ENCODE data around the gene HEATR1.
"Not testable (repeated sequence)": the region's sequence is repeated elsewhere in the genome, so short reads cannot be mapped to it uniquely, and the experiment has no call there.

Gene HEATR1

DNA sequence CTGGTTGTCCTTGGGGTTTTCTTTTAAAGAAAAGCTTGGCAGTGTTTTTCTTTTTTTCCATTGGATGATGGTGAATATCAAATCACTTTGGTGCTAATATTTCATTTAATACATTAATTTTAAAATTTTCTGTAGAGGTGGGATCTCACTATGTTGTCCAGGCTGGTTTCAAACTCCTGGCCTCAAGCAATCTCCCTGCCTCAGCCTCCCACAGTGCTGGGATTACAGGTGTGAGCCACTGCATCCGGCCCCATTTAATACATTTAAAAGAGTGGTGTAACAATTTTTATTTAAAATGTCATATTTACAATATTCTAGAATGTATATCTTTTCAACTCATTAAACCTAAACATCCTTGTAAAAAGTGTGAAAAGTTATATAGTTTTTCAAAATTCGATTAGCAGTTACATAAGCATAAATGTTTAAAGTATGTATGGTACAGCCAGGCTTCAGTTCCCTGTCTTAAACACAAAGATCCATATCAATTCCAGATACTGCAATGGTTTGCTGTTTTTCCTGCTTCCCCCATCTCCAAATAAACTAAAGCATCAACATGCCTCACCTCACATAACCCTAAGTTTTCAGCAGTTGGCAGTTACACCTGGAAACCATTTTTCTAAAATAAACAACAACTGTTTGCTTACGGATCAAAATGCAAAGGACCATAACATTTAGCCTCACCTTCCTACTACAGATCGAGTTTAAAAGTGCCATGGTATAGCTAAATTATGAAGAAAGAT lies 89.4 kb downstream of the HEATR1 start:
- TF ChIP-seq, protein P1, sequence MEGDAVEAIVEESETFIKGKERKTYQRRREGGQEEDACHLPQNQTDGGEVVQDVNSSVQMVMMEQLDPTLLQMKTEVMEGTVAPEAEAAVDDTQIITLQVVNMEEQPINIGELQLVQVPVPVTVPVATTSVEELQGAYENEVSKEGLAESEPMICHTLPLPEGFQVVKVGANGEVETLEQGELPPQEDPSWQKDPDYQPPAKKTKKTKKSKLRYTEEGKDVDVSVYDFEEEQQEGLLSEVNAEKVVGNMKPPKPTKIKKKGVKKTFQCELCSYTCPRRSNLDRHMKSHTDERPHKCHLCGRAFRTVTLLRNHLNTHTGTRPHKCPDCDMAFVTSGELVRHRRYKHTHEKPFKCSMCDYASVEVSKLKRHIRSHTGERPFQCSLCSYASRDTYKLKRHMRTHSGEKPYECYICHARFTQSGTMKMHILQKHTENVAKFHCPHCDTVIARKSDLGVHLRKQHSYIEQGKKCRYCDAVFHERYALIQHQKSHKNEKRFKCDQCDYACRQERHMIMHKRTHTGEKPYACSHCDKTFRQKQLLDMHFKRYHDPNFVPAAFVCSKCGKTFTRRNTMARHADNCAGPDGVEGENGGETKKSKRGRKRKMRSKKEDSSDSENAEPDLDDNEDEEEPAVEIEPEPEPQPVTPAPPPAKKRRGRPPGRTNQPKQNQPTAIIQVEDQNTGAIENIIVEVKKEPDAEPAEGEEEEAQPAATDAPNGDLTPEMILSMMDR (IDR thresholded peaks at IDR 0.05; ENCODE audit: insufficient read depth, low read depth, low read length, missing control alignments), result no peak
- no peak overlapping the region for H3K4me3 ChIP-seq (ENCODE audit: low read length)
- DNase-seq (ENCODE audit: low read depth), result no peak

DNA sequence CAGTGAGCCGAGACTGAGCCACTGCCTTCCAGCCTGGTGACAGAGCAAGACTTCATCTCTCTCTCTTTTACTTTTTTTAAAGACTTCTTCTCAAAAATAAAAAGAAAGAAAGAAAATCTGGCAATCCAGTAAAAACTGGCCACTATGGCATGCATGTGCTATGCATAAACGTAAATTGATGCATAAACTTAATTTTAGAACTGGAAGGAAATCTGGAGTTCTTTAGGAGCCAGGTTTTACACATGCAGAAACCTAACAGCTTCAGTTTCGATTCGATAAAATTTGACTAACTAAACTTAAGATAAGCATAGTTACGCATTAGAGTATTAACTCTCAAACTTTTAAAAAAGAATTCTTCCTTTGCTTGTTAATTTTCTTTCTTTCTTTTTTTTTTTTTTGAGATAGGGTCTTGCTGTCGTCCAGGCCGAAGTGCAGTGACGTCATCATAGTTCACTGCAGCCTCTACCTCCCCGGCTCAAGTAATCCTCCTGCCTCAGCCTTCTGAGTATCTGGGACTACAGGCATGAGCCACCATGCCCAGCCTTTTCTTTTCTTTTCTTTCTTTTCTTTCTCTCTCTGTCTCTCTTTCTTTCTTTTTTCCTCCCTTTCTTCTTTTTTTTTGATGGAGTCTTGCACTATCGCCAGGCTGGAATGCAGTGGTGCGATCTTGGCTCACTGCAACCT lies 92.4 kb downstream of the HEATR1 start:
- H3K4me3 ChIP-seq (ENCODE audit: low read length), result no peak overlapping the region

DNA sequence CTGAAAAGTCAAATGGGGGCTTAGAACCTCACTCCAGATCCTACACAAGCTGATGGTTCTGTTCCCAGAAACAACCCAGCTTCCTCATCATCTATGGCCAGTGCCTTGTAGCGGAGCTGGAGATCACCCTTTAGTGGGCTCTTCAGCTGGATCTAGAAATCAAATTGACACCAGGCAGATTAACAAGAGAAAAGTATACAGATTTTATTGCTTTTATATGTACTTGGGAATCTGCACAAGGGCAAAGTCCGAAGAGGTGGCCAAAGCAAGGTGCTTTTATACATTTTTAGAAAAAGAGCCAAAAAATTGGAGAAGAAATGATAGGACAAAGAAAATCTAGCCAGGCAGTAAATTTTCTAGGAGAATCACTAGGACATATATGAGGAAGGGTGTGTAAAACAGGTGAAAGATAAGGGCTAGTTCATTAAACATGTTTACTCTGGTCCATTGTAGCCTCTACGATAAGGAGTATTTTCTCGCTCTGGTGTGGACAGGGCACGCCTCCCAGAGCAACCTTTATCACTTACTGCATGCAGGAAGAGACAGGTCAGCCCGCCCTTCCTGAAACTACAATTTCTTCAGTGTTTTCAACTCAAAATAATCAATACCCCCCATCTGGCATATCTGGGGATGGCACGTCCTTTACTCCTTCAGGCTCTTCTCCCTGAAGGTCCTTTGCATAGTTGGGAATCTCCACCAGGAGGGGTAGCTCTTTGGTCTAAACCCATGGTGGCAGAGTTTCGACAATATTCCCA lies 94.5 kb downstream of the HEATR1 start:
- no peak overlapping the region for H3K4me3 ChIP-seq (ENCODE audit: low read length)
- DNase-seq (ENCODE audit: low read depth), result no peak
- TF ChIP-seq, protein P1 (IDR thresholded peaks at IDR 0.05; ENCODE audit: insufficient read depth, low read depth, low read length, missing control alignments), result no peak

More for the DNA sequence above, 92.4 kb downstream of the HEATR1 start:
- TF ChIP-seq, protein P1 (IDR thresholded peaks at IDR 0.05; ENCODE audit: insufficient read depth, low read depth, low read length, missing control alignments), result no peak
- DNase-seq (ENCODE audit: low read depth), result no peak

DNA sequence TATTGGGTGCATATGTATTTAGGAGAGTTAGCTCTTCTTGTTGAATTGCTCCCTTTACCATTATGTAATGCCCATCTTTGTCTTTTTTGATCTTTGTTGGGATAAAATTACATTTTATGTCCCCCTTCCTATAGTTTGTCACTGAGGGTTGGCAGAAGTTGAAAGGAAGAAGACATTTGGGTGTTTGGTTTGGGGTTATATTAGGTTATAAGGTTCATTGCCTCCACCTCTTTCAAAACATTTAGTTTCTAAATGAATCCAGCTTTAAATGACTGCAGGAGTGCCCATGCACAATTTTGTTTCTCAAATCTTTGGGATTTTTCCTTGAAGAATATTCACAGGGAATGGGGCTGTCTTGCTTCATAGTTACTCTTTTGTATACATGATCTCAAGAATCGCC lies 95.1 kb downstream of the HEATR1 start:
- DNase-seq (ENCODE audit: low read depth), result no peak
- no peak overlapping the region for H3K4me3 ChIP-seq (ENCODE audit: low read length)
- TF ChIP-seq, protein P1 (IDR thresholded peaks at IDR 0.05; ENCODE audit: insufficient read depth, low read depth, low read length, missing control alignments), result no peak

DNA sequence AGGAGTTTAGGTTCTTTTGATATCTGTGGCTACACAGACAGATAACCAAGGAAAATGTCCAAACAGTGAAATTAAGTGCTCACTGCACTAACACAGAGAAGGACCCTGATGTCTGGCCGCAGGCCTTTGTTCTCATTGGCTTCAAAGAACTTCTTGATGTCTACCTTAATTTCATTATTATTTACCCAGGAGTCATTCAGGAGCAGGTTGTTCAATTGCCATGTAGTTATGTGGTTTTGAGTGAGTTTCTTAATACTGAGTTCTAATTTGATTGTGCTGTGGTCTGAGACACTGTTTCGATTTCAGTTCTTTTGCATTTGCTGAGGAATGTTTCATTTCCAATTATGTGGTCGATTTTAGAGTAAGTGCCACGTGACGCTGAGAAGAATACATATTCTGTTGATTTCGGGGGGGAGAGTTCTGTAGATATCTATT lies 95.7 kb downstream of the HEATR1 start:
- no peak for DNase-seq (ENCODE audit: low read depth)
- H3K4me3 ChIP-seq (ENCODE audit: low read length), result no peak overlapping the region
- TF ChIP-seq, protein P1 (IDR thresholded peaks at IDR 0.05; ENCODE audit: insufficient read depth, low read depth, low read length, missing control alignments), result no peak

DNA sequence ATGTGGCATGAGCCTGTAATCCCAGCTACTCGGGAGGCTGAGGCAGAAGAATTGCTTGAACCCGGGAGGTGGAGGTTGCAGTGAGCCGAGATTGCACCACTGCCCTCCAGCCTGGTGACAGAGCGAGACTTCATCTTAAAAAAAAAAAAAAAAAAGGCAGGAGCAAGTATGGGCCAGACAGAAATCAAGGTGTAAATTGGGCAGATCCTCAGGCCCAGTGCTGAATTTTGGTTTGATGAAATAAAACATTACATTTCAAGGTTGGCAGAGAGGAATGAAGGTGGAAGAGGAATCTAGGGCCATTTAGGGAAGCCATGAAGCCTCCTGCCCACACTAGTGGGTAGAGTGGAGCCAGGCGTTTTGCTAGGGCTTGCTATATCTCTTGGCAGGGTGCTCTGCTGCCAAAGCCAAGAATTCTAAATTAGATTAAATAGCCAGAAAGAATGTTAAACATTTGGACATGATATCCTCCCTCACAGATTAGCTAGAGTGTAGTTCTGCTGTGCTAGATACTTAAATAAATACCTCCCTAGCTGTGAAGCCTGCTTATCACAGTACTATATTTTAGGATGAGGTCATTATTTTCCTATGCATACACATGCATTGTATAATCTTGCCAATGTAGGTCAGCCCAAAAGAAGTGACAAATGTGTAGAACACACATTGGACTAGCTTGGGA lies 97.2 kb downstream of the HEATR1 start:
- TF ChIP-seq, protein P1 (IDR thresholded peaks at IDR 0.05; ENCODE audit: insufficient read depth, low read depth, low read length, missing control alignments), result no peak
- H3K4me3 ChIP-seq (ENCODE audit: low read length), result no peak overlapping the region
- DNase-seq (ENCODE audit: low read depth), result no peak

DNA sequence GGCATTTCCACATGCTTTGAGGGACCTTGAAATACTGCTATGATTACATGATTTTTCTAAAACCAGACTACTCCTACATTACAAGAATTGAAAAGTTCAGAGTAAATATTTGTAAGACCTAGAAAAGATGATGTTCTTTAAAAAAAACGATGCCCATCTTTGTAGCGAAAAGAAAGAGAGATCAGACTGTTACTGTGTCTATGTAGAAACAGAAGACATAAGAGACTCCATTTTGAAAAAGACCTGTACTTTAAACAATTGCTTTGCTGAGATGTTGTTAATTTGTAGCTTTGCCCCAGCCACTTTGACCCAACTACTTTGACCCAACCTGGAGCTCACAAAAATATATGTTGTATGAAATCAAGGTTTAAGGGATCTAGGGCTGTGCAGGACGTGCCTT lies 100.0 kb downstream of the HEATR1 start:
- not testable (repeated sequence) for DNase-seq (ENCODE audit: low read depth)

More for the DNA sequence above, 100.0 kb downstream of the HEATR1 start:
- not testable (repeated sequence) for H3K4me3 ChIP-seq (ENCODE audit: low read length)

All from epithelial cell of esophagus (primary cell).